Activated CD4-positive, alpha-beta T cell treated with anti-CD3 and anti-CD28 coated beads, Interleukin-2, amount 10 ng/mL, durations not matched to agents 24 days and 14 days (primary cell): Measurements from ENCODE around the gene DACH2. TPM values are rescaled to one million over a fixed set of nuclear protein-coding genes. Genes with fewer than 3 reads are reported as not detected.

Source experiments
- DNase-seq: peaks from one replicate; pipeline ENCODE4 v3.0.0; 2022
- H3K27ac Mint-ChIP-seq: one replicate; pipeline ENCODE4 v1.8.0; 2022; ENCODE audit warnings: mild to moderate bottlenecking, mixed read lengths
- H3K27me3 Mint-ChIP-seq: one replicate; pipeline ENCODE4 v1.8.0; 2022; ENCODE audit warnings: mixed read lengths
- H3K36me3 Mint-ChIP-seq: one replicate; pipeline ENCODE4 v1.8.0; 2022; ENCODE audit warnings: low read depth, mild to moderate bottlenecking, mixed read lengths
- H3K4me1 Mint-ChIP-seq: one replicate; pipeline ENCODE4 v1.8.0; 2021; ENCODE audit warnings: mixed read lengths
- H3K4me3 Mint-ChIP-seq: one replicate; pipeline ENCODE4 v1.8.0; 2022; ENCODE audit warnings: mild to moderate bottlenecking, moderate library complexity, mixed read lengths
- H3K9me3 Mint-ChIP-seq: one replicate; pipeline ENCODE4 v1.8.0; 2021; ENCODE audit warnings: mixed read lengths
- intact Hi-C: fragments of 100-400 bp; cut with micrococcal nuclease; formaldehyde crosslinking; loops from one replicate; pipeline ENCODE4 v1.15.1; 2023
- total RNA-seq: library from RNA; stranded (reverse); gene quantifications from 2 replicates; pipeline ENCODE4 v1.2.3, GENCODE V29; 2022

The DACH2 gene
- total RNA-seq, 1 donor from 2014 or later, result not detected

- no peak overlapping the region for H3K4me3 Mint-ChIP-seq
- H3K36me3 Mint-ChIP-seq, result no peaks in the 10 kb centered on the region
- DNase-seq, result no peak
- H3K4me1 Mint-ChIP-seq, result no peaks in the 10 kb centered on the region
- H3K27me3 Mint-ChIP-seq, result no peaks in the 10 kb centered on the region
- peaks cover 4% of the 10 kb centered on the region for H3K9me3 Mint-ChIP-seq
- H3K27ac Mint-ChIP-seq, result no peak overlapping the region
- intact Hi-C loops, result no loop called here
Observed at GRCh38 chrX:86714441-86714840, 566.2 kb downstream of the DACH2 start.

GRCh38 chrX:86724277-86724676 is 576.0 kb downstream of the DACH2 start:
- no peaks in the 10 kb centered on the region for H3K9me3 Mint-ChIP-seq
- no peak overlapping the region for H3K27ac Mint-ChIP-seq
- H3K4me3 Mint-ChIP-seq, result no peak overlapping the region
- no peaks in the 10 kb centered on the region for H3K36me3 Mint-ChIP-seq
- intact Hi-C loops, result no loop called here
- no peaks in the 10 kb centered on the region for H3K27me3 Mint-ChIP-seq
- H3K4me1 Mint-ChIP-seq, result no peaks in the 10 kb centered on the region
- DNase-seq, result no peak

- Mint-ChIP-seq H3K4me1 (no peaks in the 10 kb centered on the region), H3K27me3 (no peaks in the 10 kb centered on the region), H3K36me3 (no peaks in the 10 kb centered on the region), H3K4me3 (no peak overlapping the region), H3K27ac (no peak overlapping the region), H3K9me3 (no peaks in the 10 kb centered on the region)
- no peak for DNase-seq
- intact Hi-C loops, result no loop called here
Observed at GRCh38 chrX:86747091-86747490, 598.8 kb downstream of the DACH2 start.

GRCh38 chrX:86805241-86805640 is 657.0 kb downstream of the DACH2 start:
- no peak for DNase-seq
- no peak overlapping the region for H3K4me3 Mint-ChIP-seq
- intact Hi-C loops, result no loop called here
- H3K4me1 Mint-ChIP-seq, result no peaks in the 10 kb centered on the region
- H3K36me3 Mint-ChIP-seq, result no peaks in the 10 kb centered on the region
- no peaks in the 10 kb centered on the region for H3K9me3 Mint-ChIP-seq
- no peaks in the 10 kb centered on the region for H3K27me3 Mint-ChIP-seq
- H3K27ac Mint-ChIP-seq, result no peak overlapping the region

GRCh38 chrX:86806786-86807185 is 658.5 kb downstream of the DACH2 start:
- intact Hi-C loops, result no loop called here
- H3K27me3 Mint-ChIP-seq, result no peaks in the 10 kb centered on the region
- H3K36me3 Mint-ChIP-seq, result no peaks in the 10 kb centered on the region
- DNase-seq, result no peak
- H3K4me3 Mint-ChIP-seq, result no peak overlapping the region
- H3K27ac Mint-ChIP-seq, result no peak overlapping the region
- H3K4me1 Mint-ChIP-seq, result no peaks in the 10 kb centered on the region
- no peaks in the 10 kb centered on the region for H3K9me3 Mint-ChIP-seq

GRCh38 chrX:86809651-86810050 is 661.4 kb downstream of the DACH2 start:
- no peak overlapping the region for H3K27ac Mint-ChIP-seq
- intact Hi-C loops, result no loop called here
- no peaks in the 10 kb centered on the region for H3K27me3 Mint-ChIP-seq
- H3K36me3 Mint-ChIP-seq, result no peaks in the 10 kb centered on the region
- no peak for DNase-seq
- H3K4me3 Mint-ChIP-seq, result no peak overlapping the region
- H3K9me3 Mint-ChIP-seq, result no peaks in the 10 kb centered on the region
- H3K4me1 Mint-ChIP-seq, result no peaks in the 10 kb centered on the region

GRCh38 chrX:86829786-86830185 is 681.5 kb downstream of the DACH2 start:
- Mint-ChIP-seq H3K4me1 (no peaks in the 10 kb centered on the region), H3K36me3 (no peaks in the 10 kb centered on the region), H3K27ac (no peak overlapping the region), H3K4me3 (no peak overlapping the region), H3K27me3 (no peaks in the 10 kb centered on the region), H3K9me3 (no peaks in the 10 kb centered on the region)
- DNase-seq, result no peak
- intact Hi-C loops, result no loop called here

- intact Hi-C loops, result no loop called here
- no peaks in the 10 kb centered on the region for H3K27me3 Mint-ChIP-seq
- H3K4me3 Mint-ChIP-seq, result no peak overlapping the region
- H3K9me3 Mint-ChIP-seq, result no peaks in the 10 kb centered on the region
- no peak overlapping the region for H3K27ac Mint-ChIP-seq
- DNase-seq, result no peak
- H3K4me1 Mint-ChIP-seq, result no peaks in the 10 kb centered on the region
- no peaks in the 10 kb centered on the region for H3K36me3 Mint-ChIP-seq
Observed at GRCh38 chrX:86830685-86831084, 682.4 kb downstream of the DACH2 start.

GRCh38 chrX:86845101-86845500 is 696.9 kb downstream of the DACH2 start:
- Mint-ChIP-seq H3K4me3 (no peak overlapping the region), H3K27ac (no peak overlapping the region), H3K9me3 (no peaks in the 10 kb centered on the region), H3K4me1 (no peaks in the 10 kb centered on the region), H3K27me3 (no peaks in the 10 kb centered on the region), H3K36me3 (no peaks in the 10 kb centered on the region)
- DNase-seq, result no peak
- intact Hi-C loops, result no loop called here

Other genes with a start within 250 kb of the DACH2 start
- 13.6 and 16.7 TPM in 2 replicates for gene CHM, start 100.9 kb upstream of the DACH2 start, total RNA-seq